AG09309 (cell line): Measurements from ENCODE around the gene ZNF786.
A peak's percentile ranks its signal among the peaks of the same experiment; 100 is the strongest.
"Not testable (repeated sequence)": the region's sequence is repeated elsewhere in the genome, so short reads cannot be mapped to it uniquely, and the experiment has no call there.

Experiments
- DNase-seq: peaks from one replicate; pipeline ENCODE4 v3.0.0-alpha.2; 2010; ENCODE audit warnings: low read depth
- H3K4me3 ChIP-seq: 2 replicates; pipeline ENCODE4 v1.5.1; 2011; ENCODE audit warnings: mild to moderate bottlenecking, low read depth, low read length, moderate library complexity; ENCODE audit not compliant: control insufficient read depth
- CTCF ChIP-seq: IDR thresholded peaks from 2 replicates; pipeline ENCODE4 v1.5.1; 2011; ENCODE audit warnings: mild to moderate bottlenecking, low read depth, low read length, inconsistent platforms; ENCODE audit not compliant: insufficient read depth, control insufficient read depth; ENCODE audit errors: missing control alignments

Gene ZNF786

GRCh38 chr7:149036676-149037075 lies 53.8 kb downstream of the ZNF786 start:
- DNase-seq = no peak
- TF ChIP-seq CTCF = no peak
- no peak overlapping the region for H3K4me3 ChIP-seq

- DNase-seq = no peak
- no peak overlapping the region for H3K4me3 ChIP-seq
- no peak for TF ChIP-seq CTCF
Measured at GRCh38 chr7:149031353-149031910, 59.1 kb downstream of the ZNF786 start.

GRCh38 chr7:149030439-149030838 lies 60.1 kb downstream of the ZNF786 start:
- DNase-seq, H3K4me3 ChIP-seq: not testable (repeated sequence)

- peak within 1 kb of the TSS; percentile 96 for H3K4me3 ChIP-seq
- peak; percentile 30 for TF ChIP-seq CTCF
- peak; percentile 96 for DNase-seq
Measured at GRCh38 chr7:149028346-149029109, 62.0 kb downstream of the ZNF786 start, which contains the start of gene PDIA4. TSS of gene PDIA4 (minus strand) at chr7:149028505. CDS start at chr7:149028408, 97 bp downstream.

- TF ChIP-seq CTCF = no peak
- no peak for DNase-seq
- H3K4me3 ChIP-seq = peak overlapping the region; percentile 96
Measured at GRCh38 chr7:149027611-149028345, 62.7 kb downstream of the ZNF786 start.

- DNase-seq = no peak
- peak overlapping the region; percentile 96 for H3K4me3 ChIP-seq
- no peak for TF ChIP-seq CTCF
Measured at GRCh38 chr7:149027055-149027454, 63.5 kb downstream of the ZNF786 start.

GRCh38 chr7:149023662-149024061 lies 66.9 kb downstream of the ZNF786 start:
- no peak for DNase-seq
- no peak overlapping the region for H3K4me3 ChIP-seq
- TF ChIP-seq CTCF = no peak
